22Rv1 (cell line): ENCODE data around the gene CD72.

ENCODE experiments used
- CTCF ChIP-seq: fragments of 450-650 bp; IDR thresholded peaks from 2 replicates; pipeline ENCODE4 v1.5.1; 2017; ENCODE audit warnings: mild to moderate bottlenecking
- ZFX ChIP-seq: fragments of 450-650 bp; IDR thresholded peaks from 2 replicates; pipeline ENCODE4 v1.6.1; 2017; ENCODE audit warnings: antibody characterized with exemption, borderline replicate concordance

- TF ChIP-seq CTCF = no peak
- no peak for TF ChIP-seq ZFX
These were observed 44.2 kb upstream of the CD72 start for GRCh38 chr9:35662437-35662836.
